ENCODE results near the gene IGFLR1. TPM values are rescaled to one million over a fixed set of nuclear protein-coding genes. Genes with fewer than 3 reads are reported as not detected.
A peak's percentile ranks its signal among the peaks of the same experiment; 100 is the strongest.

The IGFLR1 gene
- polyA plus RNA-seq, 1 donor from 2014 or later, result 4.6 TPM

GRCh38 chr19:35739275-35740107 is 2.8 kb downstream of the IGFLR1 start:
- Histone ChIP-seq H2AFZ (ENCODE audit: low read depth, low read length) (no peak overlapping the region), H3K27me3 (ENCODE audit: insufficient read depth, low read depth, low read length) (no peaks in the 10 kb centered on the region), H3K4me2 (ENCODE audit: low read length) (peak overlapping the region; percentile 68), H3K36me3 (ENCODE audit: insufficient read depth, low read length) (no peaks in the 10 kb centered on the region), H3K9me2 (ENCODE audit: insufficient read depth, low read length) (no peaks in the 10 kb centered on the region), H3K9me3 (ENCODE audit: low read length) (no peaks in the 10 kb centered on the region), H3F3A (ENCODE audit: insufficient read depth, low read length, poor library complexity, severe bottlenecking) (no peaks in the 10 kb centered on the region), H4K20me1 (ENCODE audit: insufficient read depth) (no peaks in the 10 kb centered on the region), H3K27ac (ENCODE audit: low read length) (no peak overlapping the region), H3K4me3 (ENCODE audit: low read length) (peak overlapping the region; percentile 69), H3K79me2 (replicated peaks; ENCODE audit: insufficient read depth, low read length) (no peaks in the 10 kb centered on the region), H3K9ac (ENCODE audit: low read length) (no peak overlapping the region)
- TF ChIP-seq MXI1 (conservative IDR thresholded peaks at IDR 0.05; ENCODE audit: poor library complexity, severe bottlenecking), result no peak

GRCh38 chr19:35738887-35739229 is 3.4 kb downstream of the IGFLR1 start:
- Histone ChIP-seq H3K27me3 (ENCODE audit: insufficient read depth, low read depth, low read length) (no peaks in the 10 kb centered on the region), H3F3A (ENCODE audit: insufficient read depth, low read length, poor library complexity, severe bottlenecking) (no peaks in the 10 kb centered on the region), H3K9me2 (ENCODE audit: insufficient read depth, low read length) (no peaks in the 10 kb centered on the region), H3K4me3 (ENCODE audit: low read length) (no peak overlapping the region), H3K9me3 (ENCODE audit: low read length) (no peaks in the 10 kb centered on the region), H2AFZ (ENCODE audit: low read depth, low read length) (no peak overlapping the region), H3K79me2 (replicated peaks; ENCODE audit: insufficient read depth, low read length) (no peaks in the 10 kb centered on the region), H3K4me2 (ENCODE audit: low read length) (no peak overlapping the region), H3K27ac (ENCODE audit: low read length) (no peak overlapping the region), H3K9ac (ENCODE audit: low read length) (no peak overlapping the region), H4K20me1 (ENCODE audit: insufficient read depth) (no peaks in the 10 kb centered on the region), H3K36me3 (ENCODE audit: insufficient read depth, low read length) (no peaks in the 10 kb centered on the region)
- TF ChIP-seq TAF1 (IDR thresholded peaks at IDR 0.05; ENCODE audit: low read depth) (no peak), EP300 (conservative IDR thresholded peaks at IDR 0.05; ENCODE audit: poor library complexity, severe bottlenecking) (no peak), MXI1 (conservative IDR thresholded peaks at IDR 0.05; ENCODE audit: poor library complexity, severe bottlenecking) (no peak), RAD21 (conservative IDR thresholded peaks at IDR 0.05) (no peak), EZH2 (IDR thresholded peaks at IDR 0.05; ENCODE audit: borderline replicate concordance, insufficient read depth, low read length, poor library complexity, severe bottlenecking) (no peak), POLR2AphosphoS5 (IDR thresholded peaks at IDR 0.05) (no peak), CTCF (IDR thresholded peaks at IDR 0.05; ENCODE audit: poor library complexity, severe bottlenecking) (no peak), SMC3 (conservative IDR thresholded peaks at IDR 0.05; ENCODE audit: poor library complexity) (no peak), REST (IDR thresholded peaks at IDR 0.05; ENCODE audit: borderline replicate concordance) (no peak)
